RWPE2 (cell line): ENCODE data around the gene HDAC4.

Source experiments
- ATAC-seq: fragments of 200-7000 bp; cut with Tn5 transposase; 3 replicates; pipeline ENCODE4 v1.9.1; 2021; ENCODE audit warnings: low read depth
- DNase-seq: peaks from one replicate; pipeline ENCODE4 v3.0.0-alpha.2; 2020; ENCODE audit warnings: low spot score
- H3K27ac ChIP-seq: fragments of 450-650 bp; 2 replicates; pipeline ENCODE4 v1.5.1; 2017; ENCODE audit warnings: mild to moderate bottlenecking; ENCODE audit not compliant: poor library complexity, severe bottlenecking
- H3K27me3 ChIP-seq: fragments of 250-450 bp; sonication (Bioruptor Pico); 2 replicates; pipeline ENCODE4 v1.5.1; 2021; ENCODE audit warnings: mild to moderate bottlenecking, moderate library complexity; ENCODE audit not compliant: insufficient read depth, poor library complexity, severe bottlenecking
- H3K36me3 ChIP-seq: fragments of 250-450 bp; sonication (Bioruptor Pico); 2 replicates; pipeline ENCODE4 v1.5.1; 2020; ENCODE audit warnings: low read depth, mild to moderate bottlenecking, moderate library complexity
- H3K4me1 ChIP-seq: fragments of 250-450 bp; sonication (Bioruptor Pico); 2 replicates; pipeline ENCODE4 v1.5.1; 2021; ENCODE audit warnings: mild to moderate bottlenecking, moderate library complexity; ENCODE audit not compliant: insufficient read depth, poor library complexity, severe bottlenecking
- H3K4me3 ChIP-seq: fragments of 250-450 bp; sonication (Bioruptor Pico); 2 replicates; pipeline ENCODE4 v1.5.1; 2021; ENCODE audit warnings: mild to moderate bottlenecking, moderate library complexity; ENCODE audit not compliant: severe bottlenecking
- H3K9me3 ChIP-seq: fragments of 250-450 bp; sonication (Bioruptor Pico); 2 replicates; pipeline ENCODE4 v1.5.1; 2021; ENCODE audit warnings: mild to moderate bottlenecking, moderate library complexity; ENCODE audit not compliant: severe bottlenecking
- TF ChIP-seq, protein P1 (sequence below): fragments of 450-650 bp; IDR thresholded peaks from one replicate; pipeline ENCODE4 v1.5.1; 2017; ENCODE audit warnings: mild to moderate bottlenecking, moderate library complexity; ENCODE audit not compliant: poor library complexity, severe bottlenecking

HDAC4 gene

DNA sequence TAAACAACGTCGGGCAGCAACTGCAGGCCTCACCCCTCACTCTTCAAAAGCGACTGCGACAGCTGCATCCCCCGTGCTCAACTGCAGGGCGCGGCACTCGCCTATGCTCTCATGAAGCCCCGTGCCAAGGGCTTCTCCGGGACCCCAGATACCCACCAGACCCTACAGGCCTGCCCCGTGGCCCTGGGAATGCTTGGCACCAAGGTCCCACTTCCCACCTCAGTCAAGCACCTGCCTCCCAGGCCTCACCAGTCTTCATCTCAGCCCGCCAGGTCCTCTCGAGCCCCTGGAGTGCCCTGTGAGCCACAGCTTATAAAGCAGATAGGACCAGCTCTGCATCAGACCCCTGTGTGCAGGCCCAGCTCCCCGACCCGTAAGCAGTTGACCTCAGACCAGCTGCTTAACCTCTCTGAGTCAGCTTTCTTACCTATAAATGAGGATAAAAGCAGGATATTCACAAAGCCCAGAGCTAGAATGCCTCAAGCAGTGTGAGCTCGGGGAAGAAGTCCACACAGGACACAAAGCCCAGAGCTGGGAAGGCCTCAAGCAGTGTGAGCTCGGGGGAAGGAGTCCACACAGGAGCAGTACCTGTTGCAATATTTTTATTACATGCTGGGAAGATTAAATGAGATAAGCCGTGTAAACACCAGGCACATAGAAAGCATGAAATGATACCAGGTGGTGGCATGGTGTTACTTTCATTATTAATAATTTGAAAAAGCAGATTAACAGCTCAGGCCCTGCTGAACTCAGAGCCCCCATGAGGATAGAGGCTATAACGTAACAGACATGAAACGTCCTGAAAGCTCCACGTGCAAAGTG lies 96.9 kb downstream of the HDAC4 start:
- Histone ChIP-seq H3K4me1 (no peaks in the 10 kb centered on the region), H3K36me3 (no peaks in the 10 kb centered on the region), H3K9me3 (no peaks in the 10 kb centered on the region), H3K4me3 (no peak overlapping the region), H3K27ac (no peak overlapping the region), H3K27me3 (no peaks in the 10 kb centered on the region)
- no peak for DNase-seq
- TF ChIP-seq, protein P1, sequence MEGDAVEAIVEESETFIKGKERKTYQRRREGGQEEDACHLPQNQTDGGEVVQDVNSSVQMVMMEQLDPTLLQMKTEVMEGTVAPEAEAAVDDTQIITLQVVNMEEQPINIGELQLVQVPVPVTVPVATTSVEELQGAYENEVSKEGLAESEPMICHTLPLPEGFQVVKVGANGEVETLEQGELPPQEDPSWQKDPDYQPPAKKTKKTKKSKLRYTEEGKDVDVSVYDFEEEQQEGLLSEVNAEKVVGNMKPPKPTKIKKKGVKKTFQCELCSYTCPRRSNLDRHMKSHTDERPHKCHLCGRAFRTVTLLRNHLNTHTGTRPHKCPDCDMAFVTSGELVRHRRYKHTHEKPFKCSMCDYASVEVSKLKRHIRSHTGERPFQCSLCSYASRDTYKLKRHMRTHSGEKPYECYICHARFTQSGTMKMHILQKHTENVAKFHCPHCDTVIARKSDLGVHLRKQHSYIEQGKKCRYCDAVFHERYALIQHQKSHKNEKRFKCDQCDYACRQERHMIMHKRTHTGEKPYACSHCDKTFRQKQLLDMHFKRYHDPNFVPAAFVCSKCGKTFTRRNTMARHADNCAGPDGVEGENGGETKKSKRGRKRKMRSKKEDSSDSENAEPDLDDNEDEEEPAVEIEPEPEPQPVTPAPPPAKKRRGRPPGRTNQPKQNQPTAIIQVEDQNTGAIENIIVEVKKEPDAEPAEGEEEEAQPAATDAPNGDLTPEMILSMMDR = no peak
- ATAC-seq = no peak

DNA sequence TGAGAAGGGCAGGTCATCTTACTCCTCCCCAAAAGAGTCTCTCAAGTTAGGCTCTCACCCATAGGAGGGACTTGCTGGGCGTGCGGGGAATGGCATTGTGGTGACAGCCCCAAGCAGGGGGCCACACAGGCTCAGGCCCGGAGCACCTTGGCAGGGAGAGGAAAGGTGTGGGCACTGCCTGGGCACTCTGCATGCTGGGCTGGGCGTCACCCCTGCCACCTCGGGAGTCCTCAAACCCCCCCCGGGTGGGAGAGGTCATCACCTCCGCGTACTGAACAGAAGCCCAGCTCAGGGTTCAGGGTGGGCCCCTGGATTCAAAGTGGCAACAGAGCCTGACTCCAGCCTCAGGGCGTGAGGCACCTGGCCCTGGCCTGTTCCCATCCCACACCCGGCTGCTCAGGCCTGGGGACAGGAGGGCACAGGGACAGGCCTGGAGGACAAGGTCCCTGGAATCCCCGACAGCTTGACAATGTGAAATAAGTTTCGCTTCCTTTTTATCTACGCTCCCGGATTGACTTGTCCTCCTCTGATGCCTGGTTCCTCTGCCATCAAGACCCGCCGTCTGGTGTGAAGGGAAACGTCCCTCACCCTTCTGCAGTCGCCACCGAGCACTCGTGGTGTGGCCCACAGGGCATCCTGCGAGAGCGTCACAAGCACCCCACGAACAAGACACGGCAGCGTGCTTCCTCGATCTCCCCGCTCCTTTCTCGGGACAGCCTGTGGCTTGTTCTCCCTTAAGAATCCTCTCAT lies 97.8 kb downstream of the HDAC4 start:
- no peaks in the 10 kb centered on the region for H3K9me3 ChIP-seq
- H3K4me1 ChIP-seq = no peaks in the 10 kb centered on the region
- DNase-seq (no peak), ATAC-seq (no peak)
- H3K36me3 ChIP-seq = no peaks in the 10 kb centered on the region
- TF ChIP-seq, protein P1 = no peak
- no peak overlapping the region for H3K27ac ChIP-seq
- no peak overlapping the region for H3K4me3 ChIP-seq
- H3K27me3 ChIP-seq = no peaks in the 10 kb centered on the region

DNA sequence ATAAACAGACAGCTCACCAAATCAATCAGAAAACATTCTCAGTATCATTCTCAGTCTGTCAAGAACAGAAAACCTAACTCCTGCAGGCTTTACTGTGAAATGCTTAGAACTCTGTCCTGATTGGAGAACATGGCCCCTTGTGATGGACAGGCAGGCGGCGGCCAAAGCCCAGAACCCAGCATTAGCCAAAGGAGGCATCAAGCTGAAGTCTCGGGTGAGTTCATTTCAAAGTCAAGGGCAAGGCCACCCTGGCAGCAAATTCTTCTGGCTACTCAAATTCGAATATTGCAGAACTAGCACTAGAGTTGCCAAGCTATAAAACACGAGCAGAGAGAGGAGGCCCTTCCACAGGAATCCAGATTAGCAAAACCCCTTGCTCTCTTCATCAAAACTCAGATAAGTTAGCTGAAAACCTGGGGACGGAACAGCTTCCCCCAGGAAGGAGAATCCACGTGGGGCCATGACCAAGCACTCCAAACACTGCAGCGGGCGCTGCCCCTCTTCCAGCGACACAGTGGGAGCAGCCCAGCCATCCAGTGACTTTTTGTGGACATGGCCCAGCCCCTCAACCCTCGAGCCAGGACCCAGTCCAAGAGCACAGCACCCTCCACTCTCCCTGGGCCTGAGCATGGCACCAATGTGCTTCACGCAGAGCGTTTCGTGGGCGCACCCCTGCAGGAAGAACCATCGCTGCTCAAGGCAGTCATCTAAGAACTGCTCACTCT lies 98.6 kb downstream of the HDAC4 start:
- DNase-seq = no peak
- Histone ChIP-seq H3K9me3 (no peaks in the 10 kb centered on the region), H3K27ac (no peak overlapping the region), H3K4me3 (no peak overlapping the region), H3K36me3 (no peaks in the 10 kb centered on the region), H3K4me1 (no peaks in the 10 kb centered on the region), H3K27me3 (no peaks in the 10 kb centered on the region)
- ATAC-seq = no peak
- TF ChIP-seq, protein P1 = no peak

DNA sequence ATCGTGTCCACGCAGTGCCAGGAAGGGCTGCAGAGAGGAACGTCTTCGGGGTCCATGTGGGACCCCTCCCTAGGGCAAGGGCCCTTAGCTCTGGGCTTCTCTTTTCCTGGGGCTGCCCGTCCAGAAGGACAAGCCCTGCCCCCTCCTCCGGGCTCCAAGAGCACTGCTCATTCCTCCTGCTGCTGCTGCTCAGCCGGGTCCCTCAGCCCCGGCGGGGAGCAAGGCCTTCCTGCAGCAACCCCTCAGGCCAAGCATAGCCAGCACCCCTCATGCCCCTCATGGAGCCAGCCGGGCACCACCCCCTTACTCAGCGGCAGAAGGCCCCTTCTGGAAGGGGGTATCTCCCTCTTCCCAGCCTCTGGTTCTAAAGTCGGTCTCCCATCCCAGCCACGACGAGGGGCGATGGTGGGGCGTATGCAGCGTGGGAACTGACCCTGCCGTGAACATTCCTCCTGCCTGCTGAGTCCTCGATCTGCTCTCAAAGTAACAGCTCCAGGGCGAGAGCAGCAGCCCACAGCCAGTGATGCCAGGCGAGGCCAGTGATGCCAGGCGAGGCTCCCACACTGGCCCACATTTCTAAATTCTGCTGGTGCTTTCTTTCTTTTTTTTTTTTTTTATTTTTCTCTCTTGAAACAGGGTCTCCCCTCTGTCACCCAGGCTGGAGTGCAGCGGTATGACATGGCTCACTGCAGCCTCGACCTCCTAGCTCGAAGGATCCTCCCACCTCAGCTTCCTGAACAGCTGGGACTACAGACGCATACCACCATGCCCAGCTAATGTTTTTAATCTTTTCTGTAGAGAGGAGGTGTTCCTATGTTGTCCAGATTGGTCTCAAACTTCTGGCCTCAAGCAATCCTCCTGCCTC lies 99.7 kb downstream of the HDAC4 start:
- Histone ChIP-seq H3K27me3 (no peaks in the 10 kb centered on the region), H3K27ac (no peak overlapping the region), H3K36me3 (no peaks in the 10 kb centered on the region), H3K9me3 (no peaks in the 10 kb centered on the region), H3K4me3 (no peak overlapping the region), H3K4me1 (no peaks in the 10 kb centered on the region)
- DNase-seq = peak; percentile 25
- no peak for ATAC-seq
- TF ChIP-seq, protein P1 = no peak
